RWPE2 (cell line): Measurements from ENCODE around the gene PPL.
A peak's percentile ranks its signal among the peaks of the same experiment; 100 is the strongest.
"Not testable (repeated sequence)": the region's sequence is repeated elsewhere in the genome, so short reads cannot be mapped to it uniquely, and the experiment has no call there.

Source experiments
- ATAC-seq: fragments of 200-7000 bp; cut with Tn5 transposase; 3 replicates; pipeline ENCODE4 v1.9.1; 2021; ENCODE audit warnings: low read depth
- DNase-seq: peaks from one replicate; pipeline ENCODE4 v3.0.0-alpha.2; 2020; ENCODE audit warnings: low spot score
- H3K27ac ChIP-seq: fragments of 450-650 bp; 2 replicates; pipeline ENCODE4 v1.5.1; 2017; ENCODE audit warnings: mild to moderate bottlenecking; ENCODE audit not compliant: poor library complexity, severe bottlenecking
- H3K27me3 ChIP-seq: fragments of 250-450 bp; sonication (Bioruptor Pico); 2 replicates; pipeline ENCODE4 v1.5.1; 2021; ENCODE audit warnings: mild to moderate bottlenecking, moderate library complexity; ENCODE audit not compliant: insufficient read depth, poor library complexity, severe bottlenecking
- H3K36me3 ChIP-seq: fragments of 250-450 bp; sonication (Bioruptor Pico); 2 replicates; pipeline ENCODE4 v1.5.1; 2020; ENCODE audit warnings: low read depth, mild to moderate bottlenecking, moderate library complexity
- H3K4me1 ChIP-seq: fragments of 250-450 bp; sonication (Bioruptor Pico); 2 replicates; pipeline ENCODE4 v1.5.1; 2021; ENCODE audit warnings: mild to moderate bottlenecking, moderate library complexity; ENCODE audit not compliant: insufficient read depth, poor library complexity, severe bottlenecking
- H3K4me3 ChIP-seq: fragments of 250-450 bp; sonication (Bioruptor Pico); 2 replicates; pipeline ENCODE4 v1.5.1; 2021; ENCODE audit warnings: mild to moderate bottlenecking, moderate library complexity; ENCODE audit not compliant: severe bottlenecking
- H3K9me3 ChIP-seq: fragments of 250-450 bp; sonication (Bioruptor Pico); 2 replicates; pipeline ENCODE4 v1.5.1; 2021; ENCODE audit warnings: mild to moderate bottlenecking, moderate library complexity; ENCODE audit not compliant: severe bottlenecking
- CTCF ChIP-seq: fragments of 450-650 bp; IDR thresholded peaks from one replicate; pipeline ENCODE4 v1.5.1; 2017; ENCODE audit warnings: mild to moderate bottlenecking, moderate library complexity; ENCODE audit not compliant: poor library complexity, severe bottlenecking

PPL gene

GRCh38 chr16:4933871-4934395, 3.0 kb downstream of the PPL start:
- Histone ChIP-seq H3K9me3 (no peaks in the 10 kb centered on the region), H3K4me3 (no peak overlapping the region), H3K4me1 (peaks cover 4% of the 10 kb centered on the region), H3K27me3 (no peaks in the 10 kb centered on the region), H3K36me3 (peaks cover 51% of the 10 kb centered on the region), H3K27ac (peak overlapping the region; percentile 79)
- ATAC-seq (no peak), DNase-seq (no peak)
- TF ChIP-seq CTCF: no peak

- Histone ChIP-seq H3K4me3 (no peak overlapping the region), H3K36me3 (peaks cover 55% of the 10 kb centered on the region), H3K4me1 (peaks cover 4% of the 10 kb centered on the region), H3K9me3 (no peaks in the 10 kb centered on the region), H3K27me3 (no peaks in the 10 kb centered on the region), H3K27ac (peak overlapping the region; percentile 79)
- no peak for TF ChIP-seq CTCF
- ATAC-seq: no peak
- no peak for DNase-seq
Observed at GRCh38 chr16:4933433-4933832, 3.5 kb downstream of the PPL start.

GRCh38 chr16:4931381-4931780, 5.6 kb downstream of the PPL start:
- Histone ChIP-seq H3K9me3 (peaks cover 13% of the 10 kb centered on the region), H3K36me3 (peaks cover 73% of the 10 kb centered on the region), H3K27me3 (no peaks in the 10 kb centered on the region), H3K27ac (no peak overlapping the region), H3K4me3 (no peak overlapping the region), H3K4me1 (no peaks in the 10 kb centered on the region)
- ATAC-seq: no peak
- DNase-seq: no peak
- TF ChIP-seq CTCF: no peak

- not testable (repeated sequence) for ATAC-seq, H3K27me3 ChIP-seq, DNase-seq, H3K27ac ChIP-seq, H3K4me3 ChIP-seq
- Histone ChIP-seq H3K36me3 (peaks cover 74% of the 10 kb centered on the region), H3K9me3 (peaks cover 13% of the 10 kb centered on the region), H3K4me1 (peaks cover 16% of the 10 kb centered on the region)
Observed at GRCh38 chr16:4929619-4930018, 7.3 kb downstream of the PPL start.

- no peak overlapping the region for H3K27ac ChIP-seq
- DNase-seq: no peak
- ATAC-seq: no peak
- H3K36me3 ChIP-seq: peaks cover 71% of the 10 kb centered on the region
- H3K4me1 ChIP-seq: peaks cover 30% of the 10 kb centered on the region
- no peak overlapping the region for H3K4me3 ChIP-seq
- H3K9me3 ChIP-seq: peaks cover 13% of the 10 kb centered on the region
- no peak for TF ChIP-seq CTCF
- no peaks in the 10 kb centered on the region for H3K27me3 ChIP-seq
Observed at GRCh38 chr16:4928227-4928626, 8.7 kb downstream of the PPL start.
